GM12878 (cell line): ENCODE results near the gene CTR9. TPM values are rescaled to one million over a fixed set of nuclear protein-coding genes. Genes with fewer than 3 reads are reported as not detected.

Source experiments
- ATAC-seq: fragments of 200-7000 bp; cut with Tn5 transposase; 3 replicates; pipeline ENCODE4 v1.9.1; 2020; ENCODE audit warnings: mild to moderate bottlenecking, moderate library complexity
- BruUV-seq: library from RNA; stranded (reverse); fragments of 400-500 nt; replicated peaks from 2 replicates; lab custom pipeline; 2021; lab: Mats Ljungman, UMichigan
- CTCF ChIA-PET: fragments of 300-600 bp; sonication (Branson Sonifier 250); formaldehyde crosslinking; extraction: SDS; loops from one replicate; lab custom pipeline; 2021; ENCODE audit warnings: inconsistent platforms; lab: Yijun Ruan, JAX
- POLR2A ChIA-PET: fragments of 350-600 bp; formaldehyde crosslinking; extraction: SDS; loops from one replicate; lab custom pipeline; 2021; ENCODE audit warnings: inconsistent platforms; lab: Charles Lee
- RAD21 ChIA-PET: fragments of 300-600 bp; sonication (Branson Sonifier 250); formaldehyde crosslinking; loops from one replicate; lab custom pipeline; 2023; ENCODE audit warnings: antibody characterized with exemption; ENCODE audit not compliant: unreplicated experiment; lab: Charles Lee
- SMC1A ChIA-PET: fragments of 300-600 bp; sonication (Branson Sonifier 250); formaldehyde crosslinking; loops from one replicate; lab custom pipeline; 2023; ENCODE audit not compliant: unreplicated experiment, uncharacterized antibody; lab: Charles Lee
- DNase-seq: peaks from one replicate; pipeline ENCODE4 v3.0.0-alpha.2; 2011; ENCODE audit warnings: low read depth, low spot score
- FAIRE-seq: peaks from 3 replicates; lab custom pipeline; 2011; peaks lifted over from hg19 to GRCh38; lab: Jason Lieb, UNC
- H2AFZ ChIP-seq: 2 replicates; pipeline ENCODE4 v1.6.0; 2011; ENCODE audit warnings: low read depth, low read length, control low read depth; ENCODE audit not compliant: control insufficient read depth
- H3K27ac ChIP-seq: 2 replicates; pipeline ENCODE4 v1.5.1; 2011; ENCODE audit warnings: control low read depth; ENCODE audit not compliant: control insufficient read depth, insufficient read depth
- H3K27me3 ChIP-seq, 2 experiments: replicated peaks in 1 of 2; 2 replicates each; pipeline versions ENCODE4 v1.6.0 to v1.6.1; 2011; ENCODE audit warnings: low read length in 1 of 2; ENCODE audit not compliant: control insufficient read depth in 2 of 2, insufficient read depth in 2 of 2
- H3K36me3 ChIP-seq, 2 experiments: 2 replicates each; pipeline ENCODE4 v1.5.1; 2011; ENCODE audit warnings: low read length in 1 of 2; ENCODE audit not compliant: control insufficient read depth in 2 of 2, insufficient read depth in 2 of 2
- H3K4me1 ChIP-seq: 2 replicates; pipeline ENCODE4 v1.6.1; 2011; ENCODE audit warnings: mild to moderate bottlenecking, low read length, moderate library complexity, mixed read lengths; ENCODE audit not compliant: control insufficient read depth, insufficient read depth
- H3K4me2 ChIP-seq: 2 replicates; pipeline ENCODE4 v1.6.0; 2011; ENCODE audit warnings: control low read depth; ENCODE audit not compliant: control insufficient read depth, insufficient read depth
- H3K4me3 ChIP-seq: fragments of 200-600 bp; sonication (generic); 2 replicates; pipeline ENCODE4 v1.5.1; 2016
- H3K79me2 ChIP-seq: 2 replicates; pipeline ENCODE4 v1.6.0; 2011; ENCODE audit warnings: low read length; ENCODE audit not compliant: control insufficient read depth, insufficient read depth
- H3K9ac ChIP-seq: 2 replicates; pipeline ENCODE4 v1.8.0; 2011; ENCODE audit warnings: low read length, control low read depth, mixed read lengths; ENCODE audit not compliant: control insufficient read depth, insufficient read depth
- H3K9me3 ChIP-seq: replicated peaks from 3 replicates; pipeline ENCODE4 v1.5.1; 2011; ENCODE audit warnings: mild to moderate bottlenecking, low read length; ENCODE audit not compliant: control insufficient read depth, insufficient read depth
- H4K20me1 ChIP-seq: 2 replicates; pipeline ENCODE4 v1.6.0; 2011; ENCODE audit not compliant: control insufficient read depth, insufficient read depth
- MXI1 ChIP-seq: fragments of 150-350 bp; IDR thresholded peaks from 2 replicates; pipeline ENCODE4 v1.6.1; 2011; ENCODE audit warnings: low read depth, mild to moderate bottlenecking, inconsistent platforms, low read length, improper control_type of control experiment
- POLR2AphosphoS5 ChIP-seq: IDR thresholded peaks from 2 replicates; pipeline ENCODE4 v1.6.1; 2011; ENCODE audit warnings: mild to moderate bottlenecking, low read length, inconsistent platforms
- TBL1XR1 ChIP-seq: IDR thresholded peaks from 2 replicates; pipeline ENCODE4 v1.6.1; 2012; ENCODE audit warnings: low read depth, low read length, improper control_type of control experiment
- WGBS: methylation state at CpG from one replicate; pipeline ENCODE4 v1.1.6; 2016; ENCODE audit warnings: low lambda C conversion rate; ENCODE audit not compliant: insufficient replicate concordance, insufficient coverage; ENCODE audit errors: missing lambda C conversion rate; 5-methylcytosine and 5-hydroxymethylcytosine counted together
- in situ Hi-C: fragments of 300-500 bp; cut with MboI; formaldehyde crosslinking; loops from 9 replicates; pipeline ENCODE4 v1.14.3; 2018; ENCODE audit warnings: mixed read lengths
- intact Hi-C: fragments of 100-400 bp; cut with micrococcal nuclease; formaldehyde crosslinking; loops from one replicate; pipeline ENCODE4 v1.14.2; 2022; ENCODE audit not compliant: unreplicated experiment
- polyA plus RNA-seq, 11 experiments: library from polyadenylated mRNA; depleted of rRNA in 4 of 11; unstranded in 6 of 11; stranded (reverse) in 5 of 11; fragments of >200 nt; fragmentation: Nextera tagmentation in 4 of 11; fragmentation: Illumina TruSeq in 1 of 11; extraction: Ambion mirVana in 4 of 11; extraction: Trizol in 1 of 11; gene quantifications; 1 replicate in 1 of 11; 2 replicates in 10 of 11; pipeline versions ENCODE4 v1.2.1 to v1.2.3, GENCODE V29; 2011 to 2016; ENCODE audit warnings: inconsistent platforms in 2 of 11, missing spikeins in 2 of 11, low read depth in 1 of 11
- total RNA-seq, 4 experiments: library from RNA; depleted of rRNA in 3 of 4; stranded (reverse); fragments of >200 nt in 3 of 4; fragmentation: Illumina TruSeq in 1 of 4; extraction: Trizol in 1 of 4; gene quantifications; 2 replicates each; pipeline versions ENCODE4 v1.2.1 to v1.2.3, GENCODE V29; 2013 to 2021
- TF ChIP-seq, protein P1 (sequence below): fragments of 450-650 bp; IDR thresholded peaks from 2 replicates; pipeline ENCODE4 v1.6.1; 2017; ENCODE audit warnings: mild to moderate bottlenecking, moderate library complexity

CTR9 gene
- total and polyA plus RNA-seq, 10 of the 15 experiments (the other 5 are each of a cell fraction or from before 2014, with no cell fraction given) = 13.9 to 54.9 (median 28.9) TPM

DNA sequence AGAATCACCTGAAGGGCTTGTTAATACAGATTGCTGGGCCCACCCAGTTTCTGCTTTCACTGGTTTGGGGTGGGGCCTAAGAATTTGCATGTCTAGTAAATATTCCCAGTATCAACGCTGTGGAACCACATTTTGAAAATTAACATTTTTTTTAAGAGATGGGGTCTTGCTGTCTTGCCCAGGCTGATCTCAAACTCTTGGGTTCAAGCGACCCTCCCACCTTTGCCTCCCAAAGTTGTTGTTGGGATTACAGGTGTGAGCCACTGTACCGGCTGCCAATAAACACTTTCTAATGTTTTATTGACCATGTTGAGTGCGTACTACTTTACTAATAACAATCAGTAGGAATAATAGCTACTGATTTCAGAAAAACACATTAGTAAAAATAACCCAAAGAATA is 55.2 kb downstream of the CTR9 start:
- intact Hi-C loops (loop anchor here (5.0 kb wide), 2 partner anchors 54 to 1036 kb away; partner anchors contain the start of genes CTR9 and USP47), in situ Hi-C loops (no loop called here)
- H3K4me3 ChIP-seq = peak overlapping the region; percentile 70
- H3K27ac ChIP-seq = no peak overlapping the region
- H2AFZ ChIP-seq = no peak overlapping the region
- no peak overlapping the region for H3K9ac ChIP-seq
- no peak for FAIRE-seq
- POLR2A ChIA-PET = interaction anchor here (0.8 to 0.9 kb wide), 2 partner anchors 10 to 13 kb away, joined by 3 read pairs; no protein-coding TSS in a partner anchor
- TF ChIP-seq, protein P1, sequence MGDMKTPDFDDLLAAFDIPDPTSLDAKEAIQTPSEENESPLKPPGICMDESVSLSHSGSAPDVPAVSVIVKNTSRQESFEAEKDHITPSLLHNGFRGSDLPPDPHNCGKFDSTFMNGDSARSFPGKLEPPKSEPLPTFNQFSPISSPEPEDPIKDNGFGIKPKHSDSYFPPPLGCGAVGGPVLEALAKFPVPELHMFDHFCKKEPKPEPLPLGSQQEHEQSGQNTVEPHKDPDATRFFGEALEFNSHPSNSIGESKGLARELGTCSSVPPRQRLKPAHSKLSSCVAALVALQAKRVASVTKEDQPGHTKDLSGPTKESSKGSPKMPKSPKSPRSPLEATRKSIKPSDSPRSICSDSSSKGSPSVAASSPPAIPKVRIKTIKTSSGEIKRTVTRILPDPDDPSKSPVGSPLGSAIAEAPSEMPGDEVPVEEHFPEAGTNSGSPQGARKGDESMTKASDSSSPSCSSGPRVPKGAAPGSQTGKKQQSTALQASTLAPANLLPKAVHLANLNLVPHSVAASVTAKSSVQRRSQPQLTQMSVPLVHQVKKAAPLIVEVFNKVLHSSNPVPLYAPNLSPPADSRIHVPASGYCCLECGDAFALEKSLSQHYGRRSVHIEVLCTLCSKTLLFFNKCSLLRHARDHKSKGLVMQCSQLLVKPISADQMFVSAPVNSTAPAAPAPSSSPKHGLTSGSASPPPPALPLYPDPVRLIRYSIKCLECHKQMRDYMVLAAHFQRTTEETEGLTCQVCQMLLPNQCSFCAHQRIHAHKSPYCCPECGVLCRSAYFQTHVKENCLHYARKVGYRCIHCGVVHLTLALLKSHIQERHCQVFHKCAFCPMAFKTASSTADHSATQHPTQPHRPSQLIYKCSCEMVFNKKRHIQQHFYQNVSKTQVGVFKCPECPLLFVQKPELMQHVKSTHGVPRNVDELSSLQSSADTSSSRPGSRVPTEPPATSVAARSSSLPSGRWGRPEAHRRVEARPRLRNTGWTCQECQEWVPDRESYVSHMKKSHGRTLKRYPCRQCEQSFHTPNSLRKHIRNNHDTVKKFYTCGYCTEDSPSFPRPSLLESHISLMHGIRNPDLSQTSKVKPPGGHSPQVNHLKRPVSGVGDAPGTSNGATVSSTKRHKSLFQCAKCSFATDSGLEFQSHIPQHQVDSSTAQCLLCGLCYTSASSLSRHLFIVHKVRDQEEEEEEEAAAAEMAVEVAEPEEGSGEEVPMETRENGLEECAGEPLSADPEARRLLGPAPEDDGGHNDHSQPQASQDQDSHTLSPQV = no peak
- TF ChIP-seq TBL1XR1 (no peak), POLR2AphosphoS5 (0 out of 2 replicates have a peak, but pooled peaks have one; percentile 16), MXI1 (no peak)
- no peak for ATAC-seq
- DNase-seq = no peak
- SMC1A ChIA-PET = interaction anchor here (0.8 to 4.2 kb wide), 4 partner anchors 10 to 52 kb away, joined by 3 to 31 read pairs (median 4); partner anchors contain the start of gene ZBED5
- RAD21 ChIA-PET = no interaction called here
- BruUV-seq = no TSS peak
- H3K27me3 ChIP-seq = no peaks in the 10 kb centered on the region
- H3K36me3 ChIP-seq = peaks cover 11 to 40% of the 10 kb centered on the region in 2 experiments
- WGBS = 88% methylated on average over 4 of the region's 4 CpGs
- H4K20me1 ChIP-seq = no peaks in the 10 kb centered on the region
- H3K4me1 ChIP-seq = peaks cover 10% of the 10 kb centered on the region; the same call in 1 of the 2 replicates
- peaks cover 48% of the 10 kb centered on the region for H3K79me2 ChIP-seq
- CTCF ChIA-PET = interaction anchor here (0.8 to 7.0 kb wide), 3 partner anchors 8 to 128 kb away, joined by 3 to 61 read pairs (median 3); no protein-coding TSS in a partner anchor
- H3K4me2 ChIP-seq = peak overlapping the region; percentile 75
- H3K9me3 ChIP-seq = no peaks in the 10 kb centered on the region
